22Rv1 (cell line): ENCODE results near the gene TNFRSF8.

Experiments used
- H3K27ac ChIP-seq: fragments of 450-650 bp; 2 replicates; pipeline ENCODE4 v1.5.1; 2017
- ZFX ChIP-seq: fragments of 450-650 bp; IDR thresholded peaks from 2 replicates; pipeline ENCODE4 v1.6.1; 2017; ENCODE audit warnings: antibody characterized with exemption, borderline replicate concordance
- TF ChIP-seq, protein P1 (sequence below): fragments of 450-650 bp; IDR thresholded peaks from 2 replicates; pipeline ENCODE4 v1.5.1; 2017; ENCODE audit warnings: mild to moderate bottlenecking

The TNFRSF8 gene

DNA sequence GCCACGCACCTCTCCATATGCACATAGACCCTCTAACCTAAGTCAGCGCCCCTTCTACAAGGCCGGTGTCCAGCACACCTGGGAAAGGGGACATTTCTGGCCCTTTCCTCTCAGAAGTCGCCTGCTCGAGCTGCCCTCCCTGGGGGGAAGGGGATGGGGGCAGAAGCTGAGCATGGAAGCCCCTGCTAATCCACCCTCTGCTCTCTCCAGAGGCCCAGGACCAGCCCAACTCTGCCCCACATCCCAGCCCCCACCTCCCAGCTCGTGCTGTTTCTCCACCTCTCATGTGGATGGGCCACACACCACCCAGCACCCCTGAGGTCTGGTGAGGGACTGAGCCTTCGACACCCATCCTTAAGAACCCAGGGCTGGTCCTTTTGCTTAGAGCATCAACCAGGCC is 118.5 kb downstream of the TNFRSF8 start:
- H3K27ac ChIP-seq = no peak overlapping the region
- TF ChIP-seq, protein P1, sequence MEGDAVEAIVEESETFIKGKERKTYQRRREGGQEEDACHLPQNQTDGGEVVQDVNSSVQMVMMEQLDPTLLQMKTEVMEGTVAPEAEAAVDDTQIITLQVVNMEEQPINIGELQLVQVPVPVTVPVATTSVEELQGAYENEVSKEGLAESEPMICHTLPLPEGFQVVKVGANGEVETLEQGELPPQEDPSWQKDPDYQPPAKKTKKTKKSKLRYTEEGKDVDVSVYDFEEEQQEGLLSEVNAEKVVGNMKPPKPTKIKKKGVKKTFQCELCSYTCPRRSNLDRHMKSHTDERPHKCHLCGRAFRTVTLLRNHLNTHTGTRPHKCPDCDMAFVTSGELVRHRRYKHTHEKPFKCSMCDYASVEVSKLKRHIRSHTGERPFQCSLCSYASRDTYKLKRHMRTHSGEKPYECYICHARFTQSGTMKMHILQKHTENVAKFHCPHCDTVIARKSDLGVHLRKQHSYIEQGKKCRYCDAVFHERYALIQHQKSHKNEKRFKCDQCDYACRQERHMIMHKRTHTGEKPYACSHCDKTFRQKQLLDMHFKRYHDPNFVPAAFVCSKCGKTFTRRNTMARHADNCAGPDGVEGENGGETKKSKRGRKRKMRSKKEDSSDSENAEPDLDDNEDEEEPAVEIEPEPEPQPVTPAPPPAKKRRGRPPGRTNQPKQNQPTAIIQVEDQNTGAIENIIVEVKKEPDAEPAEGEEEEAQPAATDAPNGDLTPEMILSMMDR = no peak
- TF ChIP-seq ZFX = no peak

DNA sequence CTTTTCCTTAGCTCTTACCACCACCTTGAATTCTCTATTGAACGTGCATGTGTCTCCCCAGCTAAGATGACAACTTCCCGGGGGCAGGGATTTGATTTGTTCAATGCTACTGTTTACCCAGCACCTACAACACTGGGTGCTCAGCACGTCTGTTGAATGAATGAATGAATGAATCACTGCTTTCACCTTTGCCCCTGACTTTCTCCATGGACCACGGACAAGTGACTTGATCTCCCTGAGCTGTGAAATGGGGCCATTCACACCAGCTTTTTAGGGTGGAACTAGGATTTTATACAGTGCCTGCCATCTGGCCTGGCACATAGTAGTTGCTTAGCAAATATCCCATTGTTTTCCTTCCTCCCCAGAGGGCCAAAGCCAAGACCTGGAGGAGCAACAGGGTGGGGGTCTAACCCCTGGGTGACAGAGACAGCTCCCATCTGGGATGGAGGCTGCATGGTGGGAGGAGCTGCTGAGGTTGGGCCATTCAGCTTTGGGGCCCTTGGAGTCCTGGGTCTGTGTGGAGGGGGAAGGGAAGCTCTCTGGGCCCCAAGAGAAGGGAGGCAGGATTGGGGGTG is 119.4 kb downstream of the TNFRSF8 start:
- no peak for TF ChIP-seq ZFX
- TF ChIP-seq, protein P1 = no peak
- no peak overlapping the region for H3K27ac ChIP-seq

DNA sequence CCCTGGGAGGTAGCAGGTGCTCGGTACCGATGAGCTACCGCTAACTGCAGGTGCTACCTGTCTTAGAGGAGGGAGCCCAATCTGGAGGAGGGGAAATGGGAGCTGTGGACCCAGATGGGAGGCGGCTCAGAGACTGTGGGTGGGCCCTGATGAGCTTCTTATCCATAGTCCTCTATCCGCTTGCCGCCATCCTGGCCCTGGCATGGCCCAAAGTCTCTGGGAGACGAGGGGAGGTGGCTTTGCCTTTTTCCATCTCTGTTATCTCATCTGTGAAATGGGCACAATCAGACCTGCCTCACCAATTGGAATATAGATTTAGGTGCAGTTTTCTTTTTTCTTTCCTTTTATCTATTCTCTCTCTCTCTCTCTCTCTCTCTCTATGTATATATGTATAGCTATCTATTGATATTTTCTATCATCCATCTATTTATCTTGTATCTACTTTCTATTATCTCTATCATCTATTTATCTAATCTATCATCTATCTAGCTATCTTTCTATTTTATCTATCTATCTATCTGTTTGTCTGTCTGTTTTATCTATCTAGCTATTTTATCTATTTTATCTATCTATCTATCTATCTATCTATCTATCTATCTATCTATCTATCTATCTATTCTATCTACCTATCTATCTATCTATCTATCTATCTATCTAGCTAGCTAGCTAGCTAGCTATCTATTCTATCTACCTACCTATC is 120.1 kb downstream of the TNFRSF8 start:
- H3K27ac ChIP-seq = no peak overlapping the region
- TF ChIP-seq, protein P1 = no peak
- TF ChIP-seq ZFX = no peak

DNA sequence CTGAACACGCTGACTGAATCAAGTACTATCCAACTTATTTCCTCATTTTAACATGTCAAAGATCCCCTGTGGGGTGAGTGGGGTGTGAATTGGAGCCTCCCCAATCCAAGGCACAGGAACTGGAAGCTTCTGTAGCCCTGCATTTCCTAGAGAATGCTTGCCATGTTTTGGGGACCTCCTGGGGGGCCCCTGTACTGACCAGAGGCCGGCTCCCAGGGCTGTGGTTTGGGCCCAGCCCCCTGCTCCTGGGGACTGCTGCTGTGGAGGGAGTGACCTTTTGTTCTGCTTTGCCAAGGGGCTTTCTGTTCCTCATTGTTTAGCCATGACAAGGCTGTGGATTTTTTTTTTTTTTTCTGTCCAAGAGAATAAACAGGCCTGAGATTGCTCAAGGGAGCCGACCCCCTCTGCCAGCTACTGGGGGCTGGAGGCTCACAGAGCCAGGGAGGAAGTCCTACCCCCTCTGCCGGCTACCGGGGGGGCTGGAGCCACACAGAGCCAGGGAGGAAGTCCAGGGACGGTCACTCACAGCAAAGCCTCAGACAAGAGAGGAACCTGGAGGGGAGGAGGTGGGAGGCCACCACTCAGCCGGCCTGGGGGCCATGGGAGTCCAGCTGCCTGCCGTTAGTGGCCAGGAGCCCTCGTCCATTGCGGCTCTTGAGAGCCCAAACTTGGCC is 121.0 kb downstream of the TNFRSF8 start:
- H3K27ac ChIP-seq = no peak overlapping the region
- no peak for TF ChIP-seq ZFX
- TF ChIP-seq, protein P1 = no peak

DNA sequence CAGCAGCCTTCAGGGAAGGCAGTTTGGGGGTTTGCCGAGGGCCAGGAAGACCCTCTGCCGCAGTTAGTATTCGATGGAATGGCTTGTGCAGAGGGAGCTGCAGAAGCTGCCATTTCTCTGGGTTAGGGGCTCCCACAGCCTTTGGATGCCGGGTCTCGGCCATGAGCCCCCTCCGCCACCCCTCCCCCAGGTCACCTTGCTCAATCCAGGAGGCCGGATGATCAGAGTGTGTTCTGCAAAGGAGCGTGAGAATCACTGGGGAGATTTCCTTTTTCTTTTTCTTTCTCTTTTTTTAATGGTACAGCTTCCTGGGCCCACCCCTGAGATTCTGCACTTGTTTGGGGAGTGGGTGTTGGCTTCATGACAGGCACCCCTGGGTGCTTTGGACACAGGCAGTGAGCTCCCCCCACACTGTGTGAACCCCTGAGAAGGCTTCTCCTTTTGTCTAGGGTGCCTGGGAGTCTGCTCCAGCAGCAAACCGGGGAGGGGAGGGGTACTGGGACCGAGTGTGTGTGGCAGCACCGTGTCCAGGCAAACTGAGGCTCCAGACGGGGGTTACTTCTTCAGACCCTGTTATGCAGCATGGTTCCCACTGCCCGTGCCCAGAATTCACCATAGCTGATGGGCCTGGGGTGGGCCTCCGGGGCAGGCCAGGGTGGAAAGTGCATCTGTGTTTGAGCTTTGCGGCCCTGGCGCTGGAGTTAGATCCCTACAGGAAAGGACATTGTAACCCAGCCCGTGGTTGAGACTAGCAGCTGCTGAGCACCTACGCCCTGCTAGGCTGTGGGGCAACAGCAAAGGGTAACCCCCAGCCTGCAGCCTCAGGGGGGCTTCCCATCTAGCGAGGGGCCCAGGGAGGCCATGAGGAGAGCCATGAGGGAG is 122.2 kb downstream of the TNFRSF8 start:
- no peak overlapping the region for H3K27ac ChIP-seq
- no peak for TF ChIP-seq ZFX
- TF ChIP-seq, protein P1 = no peak

DNA sequence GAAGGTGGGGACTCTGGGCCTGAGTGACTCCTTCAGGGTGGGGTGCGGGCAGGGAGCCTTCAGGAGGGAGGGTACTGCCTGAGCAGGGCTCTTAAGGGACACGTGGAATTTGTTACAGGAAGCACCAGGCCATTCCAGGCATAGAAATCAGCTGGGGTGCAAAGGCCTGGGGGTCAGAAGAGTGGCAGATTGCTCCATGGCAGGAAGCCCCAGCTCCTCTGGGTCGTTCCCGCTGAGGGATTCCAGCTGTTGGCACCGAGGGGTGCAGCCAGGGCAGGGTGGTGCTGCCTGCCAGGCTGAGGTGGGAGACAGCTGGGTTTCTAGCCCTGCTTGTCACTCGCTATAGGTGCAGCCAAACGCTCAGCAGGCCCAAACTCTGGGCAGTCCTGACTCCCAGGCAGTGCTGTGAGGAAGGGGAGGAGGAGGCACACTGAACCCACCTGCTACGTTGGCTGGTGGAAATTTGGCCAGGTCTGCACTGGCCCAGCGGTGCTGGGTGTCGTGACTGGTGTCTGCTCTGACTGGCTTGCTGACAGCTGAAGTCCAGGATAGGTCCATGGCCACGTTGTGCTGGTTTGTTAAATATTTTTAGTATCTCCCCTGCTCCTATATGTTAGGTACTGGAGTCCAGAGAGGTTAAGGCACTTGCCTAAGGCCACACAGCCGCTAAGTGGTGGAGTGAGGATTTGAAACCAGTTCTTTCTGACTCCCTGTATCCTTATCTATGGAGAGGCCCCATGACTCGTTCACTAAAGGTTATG is 123.0 kb downstream of the TNFRSF8 start:
- no peak overlapping the region for H3K27ac ChIP-seq
- TF ChIP-seq, protein P1 = no peak
- TF ChIP-seq ZFX = no peak
